Liver (tissue), 9 donors: ENCODE results near the gene CAPG. TPM values are rescaled to one million over a fixed set of nuclear protein-coding genes. Genes with fewer than 3 reads are reported as not detected.

Experiments
- DNase-seq: peaks from one replicate; pipeline ENCODE4 v3.0.0-alpha.2; 2017; ENCODE audit warnings: low spot score
- H3K27ac ChIP-seq, 2 donors: one replicate each; pipeline ENCODE4 v1.7.0; 2013; ENCODE audit warnings: inconsistent platforms in 2 of 2, low read length in 2 of 2, control low read depth in 1 of 2, low read depth in 1 of 2, mild to moderate bottlenecking in 1 of 2
- H3K27me3 ChIP-seq, 4 donors: one replicate each; pipeline versions ENCODE4 v1.6.1 to v1.7.0; 2013; ENCODE audit warnings: low read length in 3 of 4, inconsistent platforms in 1 of 4, mild to moderate bottlenecking in 1 of 4, moderate library complexity in 1 of 4; ENCODE audit not compliant: control insufficient read depth in 4 of 4, insufficient read depth in 4 of 4
- H3K36me3 ChIP-seq, 4 donors: one replicate each; pipeline versions ENCODE4 v1.6.1 to v1.7.0; 2013; ENCODE audit warnings: low read length in 3 of 4, mild to moderate bottlenecking in 3 of 4, low read depth in 1 of 4, moderate library complexity in 1 of 4; ENCODE audit not compliant: control insufficient read depth in 4 of 4, insufficient read depth in 3 of 4
- H3K4me1 ChIP-seq, 4 donors: one replicate each; pipeline versions ENCODE4 v1.6.1 to v1.7.0; 2013; ENCODE audit warnings: low read length in 3 of 4, mild to moderate bottlenecking in 3 of 4, moderate library complexity in 1 of 4; ENCODE audit not compliant: control insufficient read depth in 4 of 4, insufficient read depth in 4 of 4
- H3K4me3 ChIP-seq, 3 donors: one replicate each; pipeline versions ENCODE4 v1.6.1 to v1.7.0; 2013; ENCODE audit warnings: low read length in 3 of 3, control low read depth in 1 of 3, low read depth in 1 of 3, mild to moderate bottlenecking in 1 of 3
- H3K9ac ChIP-seq, 2 donors: one replicate each; pipeline ENCODE4 v1.7.0; 2013; ENCODE audit warnings: low read length in 2 of 2, mild to moderate bottlenecking in 2 of 2, moderate library complexity in 2 of 2, control low read depth in 1 of 2, low read depth in 1 of 2
- H3K9me3 ChIP-seq, 4 donors: one replicate each; pipeline versions ENCODE4 v1.6.1 to v1.7.0; 2013; ENCODE audit warnings: low read length in 3 of 4; ENCODE audit not compliant: control insufficient read depth in 4 of 4
- EGR1 ChIP-seq, 2 donors: IDR thresholded peaks; 2 replicates each; pipeline ENCODE4 v1.6.1; 2016 to 2018; ENCODE audit warnings: antibody characterized with exemption in 2 of 2, low read depth in 2 of 2
- FOXA1 ChIP-seq: IDR thresholded peaks from 2 replicates; pipeline ENCODE4 v1.6.1; 2016; ENCODE audit warnings: antibody characterized with exemption
- FOXA2 ChIP-seq: IDR thresholded peaks from 2 replicates; pipeline ENCODE4 v1.6.1; 2016; ENCODE audit warnings: antibody characterized with exemption
- GABPA ChIP-seq, 2 donors: IDR thresholded peaks in 1 of 2; conservative IDR thresholded peaks in 1 of 2; 2 replicates each; pipeline ENCODE4 v1.6.1; 2016; ENCODE audit warnings: antibody characterized with exemption in 2 of 2, mild to moderate bottlenecking in 1 of 2, moderate library complexity in 1 of 2
- HNF4A ChIP-seq, 2 donors: conservative IDR thresholded peaks; 2 replicates each; pipeline ENCODE4 v1.6.1; 2016; ENCODE audit warnings: antibody characterized with exemption in 2 of 2, mild to moderate bottlenecking in 2 of 2
- HNF4G ChIP-seq: IDR thresholded peaks from 2 replicates; pipeline ENCODE4 v1.6.1; 2016; ENCODE audit warnings: antibody characterized with exemption
- JUND ChIP-seq, 2 donors: IDR thresholded peaks; 2 replicates each; pipeline ENCODE4 v1.6.1; 2016; ENCODE audit warnings: antibody characterized with exemption in 2 of 2
- NR2F2 ChIP-seq: IDR thresholded peaks from 2 replicates; pipeline ENCODE4 v1.6.1; 2016; ENCODE audit warnings: antibody characterized with exemption
- RAD21 ChIP-seq, 2 donors: IDR thresholded peaks; 2 replicates each; pipeline ENCODE4 v1.6.1; 2016; ENCODE audit warnings: antibody characterized with exemption in 2 of 2, mild to moderate bottlenecking in 2 of 2
- RXRA ChIP-seq, 2 donors: IDR thresholded peaks; 2 replicates each; pipeline ENCODE4 v1.6.1; 2017 to 2018; ENCODE audit warnings: antibody characterized with exemption in 2 of 2, mild to moderate bottlenecking in 1 of 2
- SP1 ChIP-seq: IDR thresholded peaks from 2 replicates; pipeline ENCODE4 v1.6.1; 2018; ENCODE audit warnings: antibody characterized with exemption, mild to moderate bottlenecking
- TAF1 ChIP-seq: conservative IDR thresholded peaks from 2 replicates; pipeline ENCODE4 v1.6.1; 2016; ENCODE audit warnings: antibody characterized with exemption, mild to moderate bottlenecking
- YY1 ChIP-seq: IDR thresholded peaks from 2 replicates; pipeline ENCODE4 v1.6.1; 2016; ENCODE audit warnings: antibody characterized with exemption, mild to moderate bottlenecking
- WGBS: extraction: QIAGEN DNeasy Blood & Tissue Kit; methylation state at CpG from one replicate; pipeline ENCODE4 v1.1.7; 2013; 5-methylcytosine and 5-hydroxymethylcytosine counted together
- polyA plus RNA-seq, 2 donors: library from polyadenylated mRNA; stranded (reverse) in 1 of 2; unstranded in 1 of 2; fragments of 200-250 nt in 1 of 2; fragments of >200 nt in 1 of 2; fragmentation: Nextera tagmentation in 1 of 2; extraction: Ambion mirVana in 1 of 2; gene quantifications; one replicate each; pipeline versions ENCODE4 v1.2.1 to v1.2.3, GENCODE V29; 2013 to 2015
- total RNA-seq, 2 donors: library from RNA; depleted of rRNA; stranded (reverse); fragments of >200 nt; gene quantifications; one replicate each; pipeline ENCODE4 v1.2.3, GENCODE V29; 2014
- TF ChIP-seq, protein P1 (sequence below): IDR thresholded peaks from 2 replicates; pipeline ENCODE4 v1.6.1; 2016; ENCODE audit warnings: antibody characterized with exemption
- TF ChIP-seq, protein P2 (sequence below): IDR thresholded peaks from 2 replicates; pipeline ENCODE4 v1.6.1; 2016; ENCODE audit warnings: antibody characterized with exemption, mild to moderate bottlenecking
- TF ChIP-seq, protein P3 (sequence below): IDR thresholded peaks from 2 replicates; pipeline ENCODE4 v1.6.1; 2016; ENCODE audit warnings: antibody characterized with exemption
- TF ChIP-seq, protein P4 (sequence below): fragments of 150-350 bp; IDR thresholded peaks from 2 replicates; pipeline ENCODE4 v1.5.1; 2017; ENCODE audit warnings: improper control_type of control experiment, low read depth, low read length; ENCODE audit not compliant: missing input control
- TF ChIP-seq, protein P5 (sequence below): IDR thresholded peaks from 2 replicates; pipeline ENCODE4 v1.6.1; 2016; ENCODE audit warnings: antibody characterized with exemption
- donor health status: healthy.
- donor health status: healthy.
- donor health status: healthy.
- donor health status: healthy.
- donor health status: healthy.

Gene CAPG
- total and polyA plus RNA-seq, 4 donors, result 2.7 to 19.3 (median 5.2) TPM

DNA sequence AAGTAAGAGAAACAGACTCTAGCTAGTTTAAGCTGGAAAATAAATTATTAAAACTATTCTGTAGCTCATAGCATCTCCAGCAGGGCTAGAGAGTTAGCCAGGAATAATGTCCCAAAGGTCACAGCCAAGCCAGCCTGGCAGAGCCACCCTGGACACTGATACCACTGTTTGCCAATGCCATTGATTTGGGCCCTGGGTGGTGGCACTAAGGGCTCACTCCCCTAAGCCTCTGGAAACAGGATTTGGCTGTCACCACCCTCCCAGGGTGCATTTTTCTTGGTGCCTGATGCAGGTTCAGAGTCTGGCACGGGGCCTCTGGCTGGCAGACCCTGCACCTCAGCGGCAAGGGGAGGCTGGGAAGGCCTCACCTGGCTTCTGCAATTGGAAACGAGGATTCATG, 15.4 kb upstream of the CAPG start:
- TF ChIP-seq GABPA (IDR thresholded peaks at IDR 0.05 in 1 of 2, conservative IDR thresholded peaks at IDR 0.05 in 1 of 2), result no peak
- TF ChIP-seq EGR1 (IDR thresholded peaks at IDR 0.05; ENCODE audit: low read depth in 2 of 2), result peak in 1 of 2 donors; percentile 42
- TF ChIP-seq, protein P1, sequence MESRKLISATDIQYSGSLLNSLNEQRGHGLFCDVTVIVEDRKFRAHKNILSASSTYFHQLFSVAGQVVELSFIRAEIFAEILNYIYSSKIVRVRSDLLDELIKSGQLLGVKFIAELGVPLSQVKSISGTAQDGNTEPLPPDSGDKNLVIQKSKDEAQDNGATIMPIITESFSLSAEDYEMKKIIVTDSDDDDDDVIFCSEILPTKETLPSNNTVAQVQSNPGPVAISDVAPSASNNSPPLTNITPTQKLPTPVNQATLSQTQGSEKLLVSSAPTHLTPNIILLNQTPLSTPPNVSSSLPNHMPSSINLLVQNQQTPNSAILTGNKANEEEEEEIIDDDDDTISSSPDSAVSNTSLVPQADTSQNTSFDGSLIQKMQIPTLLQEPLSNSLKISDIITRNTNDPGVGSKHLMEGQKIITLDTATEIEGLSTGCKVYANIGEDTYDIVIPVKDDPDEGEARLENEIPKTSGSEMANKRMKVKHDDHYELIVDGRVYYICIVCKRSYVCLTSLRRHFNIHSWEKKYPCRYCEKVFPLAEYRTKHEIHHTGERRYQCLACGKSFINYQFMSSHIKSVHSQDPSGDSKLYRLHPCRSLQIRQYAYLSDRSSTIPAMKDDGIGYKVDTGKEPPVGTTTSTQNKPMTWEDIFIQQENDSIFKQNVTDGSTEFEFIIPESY, result no peak
- TF ChIP-seq JUND (IDR thresholded peaks at IDR 0.05), result peak in 1 of 2 donors; percentile 85
- TF ChIP-seq, protein P2, sequence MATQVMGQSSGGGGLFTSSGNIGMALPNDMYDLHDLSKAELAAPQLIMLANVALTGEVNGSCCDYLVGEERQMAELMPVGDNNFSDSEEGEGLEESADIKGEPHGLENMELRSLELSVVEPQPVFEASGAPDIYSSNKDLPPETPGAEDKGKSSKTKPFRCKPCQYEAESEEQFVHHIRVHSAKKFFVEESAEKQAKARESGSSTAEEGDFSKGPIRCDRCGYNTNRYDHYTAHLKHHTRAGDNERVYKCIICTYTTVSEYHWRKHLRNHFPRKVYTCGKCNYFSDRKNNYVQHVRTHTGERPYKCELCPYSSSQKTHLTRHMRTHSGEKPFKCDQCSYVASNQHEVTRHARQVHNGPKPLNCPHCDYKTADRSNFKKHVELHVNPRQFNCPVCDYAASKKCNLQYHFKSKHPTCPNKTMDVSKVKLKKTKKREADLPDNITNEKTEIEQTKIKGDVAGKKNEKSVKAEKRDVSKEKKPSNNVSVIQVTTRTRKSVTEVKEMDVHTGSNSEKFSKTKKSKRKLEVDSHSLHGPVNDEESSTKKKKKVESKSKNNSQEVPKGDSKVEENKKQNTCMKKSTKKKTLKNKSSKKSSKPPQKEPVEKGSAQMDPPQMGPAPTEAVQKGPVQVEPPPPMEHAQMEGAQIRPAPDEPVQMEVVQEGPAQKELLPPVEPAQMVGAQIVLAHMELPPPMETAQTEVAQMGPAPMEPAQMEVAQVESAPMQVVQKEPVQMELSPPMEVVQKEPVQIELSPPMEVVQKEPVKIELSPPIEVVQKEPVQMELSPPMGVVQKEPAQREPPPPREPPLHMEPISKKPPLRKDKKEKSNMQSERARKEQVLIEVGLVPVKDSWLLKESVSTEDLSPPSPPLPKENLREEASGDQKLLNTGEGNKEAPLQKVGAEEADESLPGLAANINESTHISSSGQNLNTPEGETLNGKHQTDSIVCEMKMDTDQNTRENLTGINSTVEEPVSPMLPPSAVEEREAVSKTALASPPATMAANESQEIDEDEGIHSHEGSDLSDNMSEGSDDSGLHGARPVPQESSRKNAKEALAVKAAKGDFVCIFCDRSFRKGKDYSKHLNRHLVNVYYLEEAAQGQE, result peak; percentile 68
- TF ChIP-seq, protein P3, sequence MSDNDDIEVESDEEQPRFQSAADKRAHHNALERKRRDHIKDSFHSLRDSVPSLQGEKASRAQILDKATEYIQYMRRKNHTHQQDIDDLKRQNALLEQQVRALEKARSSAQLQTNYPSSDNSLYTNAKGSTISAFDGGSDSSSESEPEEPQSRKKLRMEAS, result peak; percentile 82
- TF ChIP-seq SP1, result peak; percentile 91
- TF ChIP-seq NR2F2, result peak; percentile 86
- TF ChIP-seq HNF4G, result peak; percentile 75
- TF ChIP-seq FOXA1, result peak; percentile 52
- TF ChIP-seq TAF1, result peak; percentile 31
- TF ChIP-seq RXRA (IDR thresholded peaks at IDR 0.05), result peak; percentile 90
- peak; percentile 71 for TF ChIP-seq YY1
- peak; percentile 64 to 85 for TF ChIP-seq RAD21 (IDR thresholded peaks at IDR 0.05)
- peak; percentile 47 for TF ChIP-seq FOXA2
- TF ChIP-seq, protein P4, sequence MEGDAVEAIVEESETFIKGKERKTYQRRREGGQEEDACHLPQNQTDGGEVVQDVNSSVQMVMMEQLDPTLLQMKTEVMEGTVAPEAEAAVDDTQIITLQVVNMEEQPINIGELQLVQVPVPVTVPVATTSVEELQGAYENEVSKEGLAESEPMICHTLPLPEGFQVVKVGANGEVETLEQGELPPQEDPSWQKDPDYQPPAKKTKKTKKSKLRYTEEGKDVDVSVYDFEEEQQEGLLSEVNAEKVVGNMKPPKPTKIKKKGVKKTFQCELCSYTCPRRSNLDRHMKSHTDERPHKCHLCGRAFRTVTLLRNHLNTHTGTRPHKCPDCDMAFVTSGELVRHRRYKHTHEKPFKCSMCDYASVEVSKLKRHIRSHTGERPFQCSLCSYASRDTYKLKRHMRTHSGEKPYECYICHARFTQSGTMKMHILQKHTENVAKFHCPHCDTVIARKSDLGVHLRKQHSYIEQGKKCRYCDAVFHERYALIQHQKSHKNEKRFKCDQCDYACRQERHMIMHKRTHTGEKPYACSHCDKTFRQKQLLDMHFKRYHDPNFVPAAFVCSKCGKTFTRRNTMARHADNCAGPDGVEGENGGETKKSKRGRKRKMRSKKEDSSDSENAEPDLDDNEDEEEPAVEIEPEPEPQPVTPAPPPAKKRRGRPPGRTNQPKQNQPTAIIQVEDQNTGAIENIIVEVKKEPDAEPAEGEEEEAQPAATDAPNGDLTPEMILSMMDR, result peak; percentile 35
- TF ChIP-seq, protein P5, sequence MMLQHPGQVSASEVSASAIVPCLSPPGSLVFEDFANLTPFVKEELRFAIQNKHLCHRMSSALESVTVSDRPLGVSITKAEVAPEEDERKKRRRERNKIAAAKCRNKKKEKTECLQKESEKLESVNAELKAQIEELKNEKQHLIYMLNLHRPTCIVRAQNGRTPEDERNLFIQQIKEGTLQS, result no peak
- TF ChIP-seq HNF4A (conservative IDR thresholded peaks at IDR 0.05), result peak; percentile 85 to 91
- peak overlapping the region in 1 of 2 donors; percentile 43 for H3K27ac ChIP-seq
- WGBS, result 43% methylated on average over 3 of the region's 3 CpGs
- no peak for DNase-seq
- peaks cover 27 to 49% (median 46%) of the 10 kb centered on the region in 4 donors for H3K4me1 ChIP-seq
- H3K9me3 ChIP-seq, result no peaks in the 10 kb centered on the region
- no peaks in the 10 kb centered on the region for H3K36me3 ChIP-seq
- no peaks in the 10 kb centered on the region for H3K27me3 ChIP-seq
- no peak overlapping the region for H3K9ac ChIP-seq
- no peak overlapping the region for H3K4me3 ChIP-seq
